Neutrophil (primary cell): ENCODE measurements around the gene LAPTM5.

Experiments used
- H3K27ac ChIP-seq: fragments of 200-600 bp; sonication (generic); 2 replicates; pipeline ENCODE4 v1.5.1; 2016; ENCODE audit warnings: mild to moderate bottlenecking, moderate library complexity
- H3K27me3 ChIP-seq: fragments of 200-600 bp; sonication (generic); 2 replicates; pipeline ENCODE4 v1.6.0; 2016; ENCODE audit warnings: mild to moderate bottlenecking
- H3K36me3 ChIP-seq: fragments of 200-600 bp; sonication (generic); 2 replicates; pipeline ENCODE4 v1.5.1; 2017
- H3K4me1 ChIP-seq, 2 experiments: fragments of 200-600 bp in 1 of 2; sonication (generic) in 1 of 2; 1 replicate in 1 of 2; 2 replicates in 1 of 2; pipeline versions ENCODE4 v1.5.1 to v1.6.1; 2013 to 2016; ENCODE audit warnings: low read depth in 1 of 2, low read length in 1 of 2, mild to moderate bottlenecking in 1 of 2, moderate library complexity in 1 of 2; ENCODE audit not compliant: control insufficient read depth in 1 of 2, insufficient read depth in 1 of 2
- H3K4me3 ChIP-seq, 2 experiments: fragments of 200-600 bp in 1 of 2; sonication (generic) in 1 of 2; 1 replicate in 1 of 2; 2 replicates in 1 of 2; pipeline ENCODE4 v1.5.1; 2013 to 2016; ENCODE audit warnings: low read depth in 1 of 2, low read length in 1 of 2, mild to moderate bottlenecking in 1 of 2, moderate library complexity in 1 of 2
- H3K9me3 ChIP-seq: fragments of 200-600 bp; sonication (generic); 2 replicates; pipeline ENCODE4 v1.5.1; 2016
- TF ChIP-seq, protein P1 (sequence below): fragments of 200-600 bp; sonication (generic); IDR thresholded peaks from 2 replicates; pipeline ENCODE4 v1.5.1; 2016; ENCODE audit warnings: antibody characterized with exemption

LAPTM5 gene

GRCh38 chr1:30748699-30749401 lies 8.7 kb downstream of the LAPTM5 start:
- H3K4me1 ChIP-seq, result peaks cover 99 to 100% of the 10 kb centered on the region in 2 experiments
- no peaks in the 10 kb centered on the region for H3K27me3 ChIP-seq
- H3K4me3 ChIP-seq, result peak overlapping the region; percentile 23 to 45
- peaks cover 95% of the 10 kb centered on the region for H3K36me3 ChIP-seq
- peak overlapping the region; percentile 100 for H3K27ac ChIP-seq
- no peaks in the 10 kb centered on the region for H3K9me3 ChIP-seq
- TF ChIP-seq, protein P1, sequence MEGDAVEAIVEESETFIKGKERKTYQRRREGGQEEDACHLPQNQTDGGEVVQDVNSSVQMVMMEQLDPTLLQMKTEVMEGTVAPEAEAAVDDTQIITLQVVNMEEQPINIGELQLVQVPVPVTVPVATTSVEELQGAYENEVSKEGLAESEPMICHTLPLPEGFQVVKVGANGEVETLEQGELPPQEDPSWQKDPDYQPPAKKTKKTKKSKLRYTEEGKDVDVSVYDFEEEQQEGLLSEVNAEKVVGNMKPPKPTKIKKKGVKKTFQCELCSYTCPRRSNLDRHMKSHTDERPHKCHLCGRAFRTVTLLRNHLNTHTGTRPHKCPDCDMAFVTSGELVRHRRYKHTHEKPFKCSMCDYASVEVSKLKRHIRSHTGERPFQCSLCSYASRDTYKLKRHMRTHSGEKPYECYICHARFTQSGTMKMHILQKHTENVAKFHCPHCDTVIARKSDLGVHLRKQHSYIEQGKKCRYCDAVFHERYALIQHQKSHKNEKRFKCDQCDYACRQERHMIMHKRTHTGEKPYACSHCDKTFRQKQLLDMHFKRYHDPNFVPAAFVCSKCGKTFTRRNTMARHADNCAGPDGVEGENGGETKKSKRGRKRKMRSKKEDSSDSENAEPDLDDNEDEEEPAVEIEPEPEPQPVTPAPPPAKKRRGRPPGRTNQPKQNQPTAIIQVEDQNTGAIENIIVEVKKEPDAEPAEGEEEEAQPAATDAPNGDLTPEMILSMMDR, result no peak

DNA sequence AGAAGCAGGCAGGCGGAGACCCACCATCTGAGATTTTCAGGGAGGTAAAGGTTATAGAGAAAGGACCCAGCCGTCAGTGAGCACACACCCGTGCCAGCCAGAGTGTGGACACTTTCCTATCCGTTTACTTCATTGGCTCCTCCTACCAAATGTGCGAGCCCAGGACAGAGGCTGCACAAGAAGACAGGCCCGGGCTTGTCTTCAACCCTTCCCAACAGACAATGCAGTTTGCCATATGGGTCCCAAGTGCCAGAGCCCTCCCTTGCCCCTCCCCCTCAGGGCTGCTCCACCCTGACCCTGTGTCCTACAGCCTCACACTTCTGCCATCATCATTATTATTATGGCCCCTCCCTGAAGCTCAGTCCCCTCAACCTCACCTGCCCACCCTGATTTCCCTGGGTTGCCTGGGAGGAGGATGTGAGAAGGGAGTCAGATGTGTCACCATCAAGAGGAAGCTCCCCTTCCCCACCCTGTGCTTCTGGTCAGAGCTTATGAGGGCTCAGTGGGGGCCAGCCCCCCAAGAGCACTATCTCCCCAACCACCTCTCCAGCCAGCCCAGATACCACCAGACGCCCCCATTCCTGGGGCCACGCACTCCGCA lies 9.4 kb downstream of the LAPTM5 start:
- H3K27ac ChIP-seq, result peak overlapping the region; percentile 100

DNA sequence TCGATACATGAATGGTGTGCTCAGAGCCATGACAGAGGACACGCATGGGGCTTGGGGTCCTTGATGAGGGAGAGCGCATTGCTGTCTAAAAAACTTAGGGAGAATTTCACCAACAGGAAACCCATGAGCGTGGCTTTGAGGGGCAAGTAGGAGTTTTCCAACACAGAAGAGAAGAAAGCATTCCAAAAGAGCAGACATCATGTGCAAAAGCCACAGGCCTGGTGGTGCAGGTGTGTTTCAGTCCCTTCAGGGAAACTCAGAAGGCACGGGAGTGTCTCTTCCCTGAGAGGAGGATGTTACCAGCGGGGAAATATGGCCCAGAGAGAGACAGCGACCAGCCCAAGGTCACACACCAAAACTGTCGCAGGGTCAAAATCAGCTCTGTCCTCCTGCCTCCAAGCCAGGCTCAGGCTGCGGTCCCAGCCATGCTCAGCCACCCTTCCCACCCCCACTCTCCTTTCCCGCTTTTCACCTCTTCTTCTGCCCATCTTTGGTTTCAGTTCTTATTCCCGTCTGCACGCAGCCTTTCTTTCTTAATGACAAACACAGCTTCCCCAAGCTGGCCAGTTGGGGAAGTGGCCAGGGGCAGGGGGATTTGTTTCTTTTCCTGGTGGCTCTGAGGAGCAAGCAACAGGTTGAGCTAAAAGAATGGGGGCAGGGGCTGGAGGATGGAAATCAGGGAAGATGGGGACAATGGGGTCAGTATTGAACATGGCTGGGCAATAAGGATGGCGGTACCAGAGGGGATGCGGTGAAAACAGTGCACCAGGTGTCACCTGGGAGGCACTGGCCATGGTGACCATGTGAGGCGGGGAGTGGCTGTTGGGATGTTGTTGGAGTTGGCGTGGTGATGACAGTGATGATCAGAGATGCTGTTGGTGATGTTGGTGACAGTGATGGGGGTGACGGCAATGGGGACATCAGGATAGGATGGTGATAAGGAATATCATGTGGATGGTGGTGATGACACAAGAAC lies 10.3 kb downstream of the LAPTM5 start:
- peak overlapping the region; percentile 23 to 45 for H3K4me3 ChIP-seq
- TF ChIP-seq, protein P1, result no peak
- peaks cover 96% of the 10 kb centered on the region for H3K36me3 ChIP-seq
- peaks cover 99% of the 10 kb centered on the region in 2 experiments for H3K4me1 ChIP-seq
- peak overlapping the region; percentile 100 for H3K27ac ChIP-seq
- no peaks in the 10 kb centered on the region for H3K27me3 ChIP-seq
- no peaks in the 10 kb centered on the region for H3K9me3 ChIP-seq

More for the DNA sequence above, 9.4 kb downstream of the LAPTM5 start:
- Histone ChIP-seq H3K36me3 (peaks cover 96% of the 10 kb centered on the region), H3K27me3 (no peaks in the 10 kb centered on the region), H3K4me1 (peaks cover 99% of the 10 kb centered on the region in 2 experiments), H3K4me3 (peak overlapping the region; percentile 23 to 45), H3K9me3 (no peaks in the 10 kb centered on the region)
- TF ChIP-seq, protein P1, result no peak

DNA sequence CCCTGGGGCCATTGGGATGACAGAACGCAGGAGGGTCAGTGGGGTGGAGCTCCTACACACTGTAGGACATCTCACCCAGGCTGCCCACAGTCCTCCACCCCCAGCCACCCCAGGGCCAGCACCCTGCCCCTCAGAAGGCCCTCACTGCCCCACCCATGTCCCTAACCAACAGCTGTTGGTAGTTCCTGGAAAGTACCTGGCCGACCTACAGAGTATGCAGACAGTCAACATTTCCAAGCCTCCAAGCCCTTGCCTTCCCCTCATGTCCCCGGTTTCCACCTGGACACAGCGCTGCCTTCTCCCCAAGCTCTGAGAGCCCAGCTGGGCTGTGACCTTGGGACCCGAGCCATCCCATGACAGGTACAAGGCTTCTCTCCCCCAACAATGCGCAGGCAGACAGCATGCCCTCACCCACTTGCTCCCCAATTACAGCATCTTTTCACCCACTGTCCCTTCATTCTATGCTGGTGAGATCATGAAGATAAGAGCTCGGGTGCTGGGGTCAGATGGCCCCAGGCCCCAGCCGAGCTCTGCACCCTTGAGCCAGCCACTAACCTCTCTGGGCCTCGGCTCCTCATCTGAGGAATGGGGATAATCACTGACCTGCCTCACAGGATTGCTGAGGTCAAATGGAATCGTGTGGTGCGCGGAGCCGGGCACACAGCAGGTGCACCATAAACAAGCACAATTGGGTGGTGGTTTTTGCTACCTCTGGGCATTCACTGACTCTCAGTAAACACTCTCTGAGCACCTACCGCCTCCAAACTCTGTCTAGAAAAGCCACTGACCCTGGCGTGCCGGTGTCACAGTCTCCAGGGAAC lies 11.2 kb downstream of the LAPTM5 start:
- peaks cover 96% of the 10 kb centered on the region for H3K36me3 ChIP-seq
- H3K27ac ChIP-seq, result peak overlapping the region; percentile 100
- TF ChIP-seq, protein P1, result no peak
- no peaks in the 10 kb centered on the region for H3K27me3 ChIP-seq
- peaks cover 99% of the 10 kb centered on the region in 2 experiments for H3K4me1 ChIP-seq
- peak overlapping the region in 1 of 2 experiments; percentile 45 for H3K4me3 ChIP-seq
- H3K9me3 ChIP-seq, result no peaks in the 10 kb centered on the region

- peaks cover 96% of the 10 kb centered on the region for H3K36me3 ChIP-seq
- H3K27ac ChIP-seq, result peak overlapping the region; percentile 100
These were observed 11.8 kb downstream of the LAPTM5 start for GRCh38 chr1:30745834-30746208.

More at GRCh38 chr1:30745834-30746208, 11.8 kb downstream of the LAPTM5 start:
- Histone ChIP-seq H3K4me3 (peak overlapping the region in 1 of 2 experiments; percentile 45), H3K9me3 (no peaks in the 10 kb centered on the region), H3K27me3 (no peaks in the 10 kb centered on the region), H3K4me1 (peaks cover 99% of the 10 kb centered on the region in 2 experiments)
- TF ChIP-seq, protein P1, result no peak
